ENCODE measurements around the gene TGFBR1. TPM values are rescaled to one million over a fixed set of nuclear protein-coding genes. Genes with fewer than 3 reads are reported as not detected.

TGFBR1 gene
- total and polyA plus RNA-seq, 2 donors (not counting 1 experiment from before 2014, with no cell fraction given): 78.5 to 79.1 TPM

DNA sequence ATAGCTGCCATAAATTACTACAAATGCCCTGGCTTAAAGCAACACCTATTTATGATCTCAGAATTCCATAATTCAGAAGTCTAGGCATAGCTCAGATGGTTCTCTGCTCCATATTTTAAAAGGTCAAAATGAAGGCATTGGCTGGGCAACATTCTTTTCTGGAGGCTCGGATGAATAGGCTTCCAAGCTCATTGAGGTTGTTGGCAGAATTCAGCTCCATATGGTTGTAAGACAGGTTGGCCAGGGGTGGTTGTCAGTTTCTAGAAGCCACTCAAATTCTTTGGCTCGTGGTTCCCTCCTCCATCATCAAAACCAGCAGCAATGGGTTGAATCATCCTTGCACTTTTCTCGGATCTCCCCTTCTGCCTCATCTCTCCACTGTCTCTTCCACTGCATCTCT is 49.4 kb downstream of the TGFBR1 start:
- H3K4me2 ChIP-seq (ENCODE audit: extremely low read depth, insufficient read depth, low read length): no peak overlapping the region
- no peak overlapping the region for H2AFZ ChIP-seq (ENCODE audit: low read length)
- H3K27me3 ChIP-seq (ENCODE audit: control insufficient read depth, insufficient read depth, low read length): no peaks in the 10 kb centered on the region
- no peak overlapping the region for H3K4me3 ChIP-seq (replicated peaks in 1 of 4; ENCODE audit: control extremely low read depth in 1 of 4, insufficient read depth in 1 of 4, low read depth in 3 of 4, low read length in 4 of 4)
- no peaks in the 10 kb centered on the region for H3K4me1 ChIP-seq (ENCODE audit: control insufficient read depth, extremely low read depth, insufficient read depth, low read length)
- H3K79me2 ChIP-seq (ENCODE audit: control insufficient read depth, insufficient read depth, low read length): no peaks in the 10 kb centered on the region
- H3K36me3 ChIP-seq (ENCODE audit: control insufficient read depth, insufficient read depth, low read length): no peaks in the 10 kb centered on the region
- DNase-seq (ENCODE audit: low read depth in 2 of 2): peak in 1 of 2 donors; percentile 8
- TF ChIP-seq, protein P1, sequence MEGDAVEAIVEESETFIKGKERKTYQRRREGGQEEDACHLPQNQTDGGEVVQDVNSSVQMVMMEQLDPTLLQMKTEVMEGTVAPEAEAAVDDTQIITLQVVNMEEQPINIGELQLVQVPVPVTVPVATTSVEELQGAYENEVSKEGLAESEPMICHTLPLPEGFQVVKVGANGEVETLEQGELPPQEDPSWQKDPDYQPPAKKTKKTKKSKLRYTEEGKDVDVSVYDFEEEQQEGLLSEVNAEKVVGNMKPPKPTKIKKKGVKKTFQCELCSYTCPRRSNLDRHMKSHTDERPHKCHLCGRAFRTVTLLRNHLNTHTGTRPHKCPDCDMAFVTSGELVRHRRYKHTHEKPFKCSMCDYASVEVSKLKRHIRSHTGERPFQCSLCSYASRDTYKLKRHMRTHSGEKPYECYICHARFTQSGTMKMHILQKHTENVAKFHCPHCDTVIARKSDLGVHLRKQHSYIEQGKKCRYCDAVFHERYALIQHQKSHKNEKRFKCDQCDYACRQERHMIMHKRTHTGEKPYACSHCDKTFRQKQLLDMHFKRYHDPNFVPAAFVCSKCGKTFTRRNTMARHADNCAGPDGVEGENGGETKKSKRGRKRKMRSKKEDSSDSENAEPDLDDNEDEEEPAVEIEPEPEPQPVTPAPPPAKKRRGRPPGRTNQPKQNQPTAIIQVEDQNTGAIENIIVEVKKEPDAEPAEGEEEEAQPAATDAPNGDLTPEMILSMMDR (conservative IDR thresholded peaks at IDR 0.05 in 1 of 2, IDR thresholded peaks at IDR 0.05 in 1 of 2; ENCODE audit: low read depth in 1 of 2, low read length in 2 of 2): no peak
- no peak for TF ChIP-seq EZH2 (IDR thresholded peaks at IDR 0.05; ENCODE audit: low read length, missing control alignments)
- H3K9ac ChIP-seq (ENCODE audit: insufficient read depth, low read length): no peak overlapping the region
- H4K20me1 ChIP-seq (ENCODE audit: control insufficient read depth, extremely low read depth, insufficient read depth, low read length): no peaks in the 10 kb centered on the region
- no peak overlapping the region for H3K27ac ChIP-seq (ENCODE audit: insufficient read depth, low read length)
- no peaks in the 10 kb centered on the region for H3K9me3 ChIP-seq (ENCODE audit: control insufficient read depth, insufficient read depth, low read depth, low read length)

DNA sequence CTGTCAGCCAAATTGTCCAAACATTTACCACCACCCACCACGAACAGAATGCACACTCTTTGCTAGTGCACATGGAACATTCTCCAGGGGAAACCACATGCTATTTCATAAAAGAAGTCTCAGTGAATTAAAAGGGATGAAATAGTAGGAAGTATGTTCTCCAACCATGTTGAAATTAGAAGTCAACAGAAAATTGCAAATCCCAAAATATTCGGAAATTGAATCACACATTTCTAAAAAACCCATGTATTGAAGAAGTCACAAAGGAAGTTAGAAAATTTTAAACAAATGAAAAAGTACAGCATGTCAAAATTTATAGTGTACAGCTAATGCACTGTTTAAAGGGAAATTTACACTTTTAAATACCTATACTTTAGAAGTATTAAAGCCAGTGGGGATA is 50.8 kb downstream of the TGFBR1 start:
- no peak for DNase-seq (ENCODE audit: low read depth in 2 of 2)
- no peak overlapping the region for H2AFZ ChIP-seq (ENCODE audit: low read length)
- no peak overlapping the region for H3K4me2 ChIP-seq (ENCODE audit: extremely low read depth, insufficient read depth, low read length)
- no peaks in the 10 kb centered on the region for H3K4me1 ChIP-seq (ENCODE audit: control insufficient read depth, extremely low read depth, insufficient read depth, low read length)
- H3K79me2 ChIP-seq (ENCODE audit: control insufficient read depth, insufficient read depth, low read length): no peaks in the 10 kb centered on the region
- H3K36me3 ChIP-seq (ENCODE audit: control insufficient read depth, insufficient read depth, low read length): no peaks in the 10 kb centered on the region
- H4K20me1 ChIP-seq (ENCODE audit: control insufficient read depth, extremely low read depth, insufficient read depth, low read length): no peaks in the 10 kb centered on the region
- H3K9me3 ChIP-seq (ENCODE audit: control insufficient read depth, insufficient read depth, low read depth, low read length): no peaks in the 10 kb centered on the region
- no peak overlapping the region for H3K4me3 ChIP-seq (replicated peaks in 1 of 4; ENCODE audit: control extremely low read depth in 1 of 4, insufficient read depth in 1 of 4, low read depth in 3 of 4, low read length in 4 of 4)
- no peak overlapping the region for H3K27ac ChIP-seq (ENCODE audit: insufficient read depth, low read length)
- no peak overlapping the region for H3K9ac ChIP-seq (ENCODE audit: insufficient read depth, low read length)
- TF ChIP-seq, protein P1 (conservative IDR thresholded peaks at IDR 0.05 in 1 of 2, IDR thresholded peaks at IDR 0.05 in 1 of 2; ENCODE audit: low read depth in 1 of 2, low read length in 2 of 2): no peak
- TF ChIP-seq EZH2 (IDR thresholded peaks at IDR 0.05; ENCODE audit: low read length, missing control alignments): no peak
- H3K27me3 ChIP-seq (ENCODE audit: control insufficient read depth, insufficient read depth, low read length): no peaks in the 10 kb centered on the region

DNA sequence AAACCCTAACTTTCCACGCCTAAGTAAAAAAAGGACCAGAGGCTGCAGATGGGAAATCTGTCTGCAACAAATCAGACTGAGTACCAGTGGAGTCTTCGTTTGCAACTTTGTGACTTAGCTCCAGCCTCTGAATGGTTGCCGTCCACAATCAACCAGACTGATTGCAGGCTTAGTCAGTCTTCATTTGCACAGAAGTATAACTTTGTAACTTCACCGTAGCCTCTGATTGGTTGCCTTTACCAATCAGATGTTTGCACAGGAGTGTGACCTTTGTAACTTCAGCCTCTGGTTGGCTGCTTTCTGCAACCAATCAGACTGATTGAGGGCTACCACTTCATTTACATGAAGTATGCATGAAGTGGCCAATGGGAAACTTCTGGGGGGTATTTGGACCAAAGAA is 53.7 kb downstream of the TGFBR1 start:
- Histone ChIP-seq H3K79me2 (ENCODE audit: control insufficient read depth, insufficient read depth, low read length) (no peaks in the 10 kb centered on the region), H3K4me1 (ENCODE audit: control insufficient read depth, extremely low read depth, insufficient read depth, low read length) (no peaks in the 10 kb centered on the region), H4K20me1 (ENCODE audit: control insufficient read depth, extremely low read depth, insufficient read depth, low read length) (no peaks in the 10 kb centered on the region), H3K27ac (ENCODE audit: insufficient read depth, low read length) (no peak overlapping the region), H3K4me3 (replicated peaks in 1 of 4; ENCODE audit: control extremely low read depth in 1 of 4, insufficient read depth in 1 of 4, low read depth in 3 of 4, low read length in 4 of 4) (no peak overlapping the region), H3K4me2 (ENCODE audit: extremely low read depth, insufficient read depth, low read length) (no peak overlapping the region), H3K36me3 (ENCODE audit: control insufficient read depth, insufficient read depth, low read length) (no peaks in the 10 kb centered on the region), H3K9ac (ENCODE audit: insufficient read depth, low read length) (no peak overlapping the region), H3K27me3 (ENCODE audit: control insufficient read depth, insufficient read depth, low read length) (no peaks in the 10 kb centered on the region), H2AFZ (ENCODE audit: low read length) (no peak overlapping the region), H3K9me3 (ENCODE audit: control insufficient read depth, insufficient read depth, low read depth, low read length) (no peaks in the 10 kb centered on the region)
- no peak for DNase-seq (ENCODE audit: low read depth in 2 of 2)
- no peak for TF ChIP-seq EZH2 (IDR thresholded peaks at IDR 0.05; ENCODE audit: low read length, missing control alignments)
- TF ChIP-seq, protein P1 (conservative IDR thresholded peaks at IDR 0.05 in 1 of 2, IDR thresholded peaks at IDR 0.05 in 1 of 2; ENCODE audit: low read depth in 1 of 2, low read length in 2 of 2): no peak
